Activated naive CD8-positive, alpha-beta T cell treated with anti-CD3 and anti-CD28 coated beads, Interleukin-2, amount 50 U/mL, for 16 hours (primary cell): ENCODE results near the gene WBP1L.
"Not testable (repeated sequence)": the region's sequence is repeated elsewhere in the genome, so short reads cannot be mapped to it uniquely, and the experiment has no call there.

Source experiments
- DNase-seq: peaks from one replicate; pipeline ENCODE4 v3.0.0-alpha.2; 2020; ENCODE audit warnings: low read depth, low spot score

The WBP1L gene

GRCh38 chr10:102838276-102838927, 94.7 kb downstream of the WBP1L start:
- not testable (repeated sequence) for DNase-seq

DNA sequence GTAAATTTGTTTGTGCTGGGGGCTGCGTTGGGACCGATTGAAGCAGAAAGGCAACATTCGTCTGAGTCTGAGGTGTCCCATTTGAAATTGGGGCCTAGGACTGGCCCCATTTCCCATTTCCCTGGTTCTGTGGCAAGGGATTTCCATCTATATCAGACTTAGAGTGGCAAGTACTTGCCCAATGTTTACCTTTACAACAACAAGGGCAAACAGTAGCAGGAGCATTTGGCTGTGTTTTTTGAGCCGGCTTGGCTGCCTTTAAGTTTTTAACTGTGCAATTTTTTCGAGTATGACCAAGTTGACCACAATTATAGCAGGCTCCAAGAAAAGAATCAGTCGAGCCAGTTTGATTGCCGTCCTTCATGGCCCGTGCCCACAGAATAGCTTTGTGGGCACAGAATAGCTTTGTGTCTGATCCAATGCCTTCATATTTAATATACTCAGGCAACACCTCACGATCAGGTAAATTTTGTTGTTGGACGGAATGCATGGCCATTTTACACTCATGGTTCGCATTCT, 98.1 kb downstream of the WBP1L start:
- no peak for DNase-seq

- DNase-seq, result not testable (repeated sequence)
Observed at GRCh38 chr10:102843139-102843538, 99.4 kb downstream of the WBP1L start.

GRCh38 chr10:102844190-102844776, 100.5 kb downstream of the WBP1L start:
- not testable (repeated sequence) for DNase-seq

DNA sequence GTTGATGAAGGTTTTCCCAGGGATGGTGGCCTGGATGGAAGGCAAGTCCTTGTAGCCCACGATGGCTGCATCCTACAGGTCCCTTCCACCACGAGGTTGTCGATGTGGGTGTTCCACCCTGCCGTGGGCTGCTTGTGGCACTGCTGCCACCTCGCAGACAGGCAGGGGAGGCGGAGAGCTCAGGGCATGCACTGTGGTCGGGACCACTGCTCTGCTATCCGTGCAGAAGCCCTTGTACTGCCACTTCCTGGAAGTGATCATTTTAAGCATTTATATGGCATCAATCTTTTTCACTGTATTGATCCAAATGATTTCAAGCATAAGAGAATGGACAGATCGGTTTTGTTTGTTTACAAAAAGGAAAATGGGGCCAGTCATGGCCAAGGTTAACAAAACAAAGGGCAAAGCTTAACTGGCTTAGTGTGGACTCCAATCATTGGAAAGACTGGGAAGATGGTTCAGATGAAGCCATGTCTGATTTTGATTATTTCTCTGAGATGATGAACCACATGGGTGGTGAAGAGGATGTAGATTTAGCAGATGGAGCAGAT, 101.7 kb downstream of the WBP1L start:
- no peak for DNase-seq

DNA sequence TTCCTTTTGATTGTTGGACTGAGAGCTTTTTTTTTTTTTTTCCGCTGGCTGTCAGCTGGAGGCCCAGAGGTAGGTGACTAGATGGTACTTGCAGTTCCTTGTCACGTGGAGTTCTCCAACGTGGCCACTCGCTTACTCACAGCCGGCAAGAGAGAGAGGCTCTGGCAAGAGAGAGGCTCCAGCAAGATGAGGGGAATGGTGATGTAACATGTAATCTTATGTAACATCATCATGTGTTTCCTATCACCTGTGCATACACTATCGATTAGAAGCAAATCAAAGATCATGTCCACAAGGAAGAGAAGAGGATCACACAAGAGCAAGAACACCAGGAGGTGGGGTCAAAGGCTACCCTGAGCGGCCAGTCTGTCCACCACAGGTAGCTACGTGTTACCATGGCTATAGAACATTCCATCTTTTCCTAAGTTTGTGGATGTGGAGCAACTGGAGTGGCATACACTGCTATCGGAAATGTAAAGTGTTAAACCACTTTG, 106.3 kb downstream of the WBP1L start:
- DNase-seq, result no peak

DNA sequence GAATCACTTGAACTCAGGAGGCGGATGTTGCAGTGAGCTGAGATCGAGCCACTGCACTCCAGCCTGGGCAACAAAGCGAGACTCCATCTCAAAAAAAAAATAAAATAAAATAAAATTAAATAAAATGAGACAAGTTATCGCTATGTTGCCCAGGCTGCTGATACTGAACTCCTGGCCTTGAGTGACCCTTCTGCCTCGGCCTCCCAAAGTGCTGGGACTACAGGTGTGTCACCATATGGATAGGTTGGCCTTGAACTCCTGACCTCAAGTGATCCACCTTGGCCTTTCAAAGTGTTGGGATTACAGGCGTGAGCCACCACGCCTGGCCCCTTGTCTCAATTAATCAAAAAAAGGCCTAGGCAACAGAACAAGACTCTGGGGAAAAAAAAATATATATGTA, 109.5 kb downstream of the WBP1L start:
- not testable (repeated sequence) for DNase-seq

DNA sequence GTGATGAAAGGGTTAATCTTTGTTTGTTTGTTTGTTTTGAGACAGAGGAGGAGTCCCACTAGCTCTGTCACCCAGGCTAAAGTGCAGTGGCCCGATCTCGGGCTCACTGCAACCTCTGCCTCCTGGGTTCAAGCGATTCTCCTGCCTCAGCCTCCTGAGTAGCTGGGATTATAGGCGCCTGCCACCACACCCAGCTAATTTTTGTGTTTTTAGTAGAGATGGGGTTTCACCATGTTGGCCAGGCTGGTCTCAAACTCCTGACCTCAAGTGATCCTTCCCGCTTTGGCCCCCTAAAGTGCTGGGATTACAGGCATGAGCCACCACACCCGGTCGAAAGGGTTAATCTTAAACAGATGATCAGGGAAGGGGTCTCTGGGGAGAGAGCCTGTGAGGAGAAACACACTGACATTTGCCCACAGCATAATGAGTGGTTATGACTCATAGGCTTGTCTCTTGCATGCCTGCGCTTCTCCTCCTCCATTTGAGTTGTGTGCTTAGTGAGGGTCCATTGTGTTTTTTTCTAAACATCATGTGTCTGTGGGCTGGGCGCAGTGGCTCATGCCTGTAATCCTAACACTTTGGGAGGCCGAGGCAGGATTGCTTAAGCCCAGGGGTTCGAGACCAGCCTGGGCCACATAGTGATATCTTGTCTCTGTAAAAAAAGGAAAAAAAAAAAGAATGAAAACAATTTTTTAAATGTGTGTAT, 112.1 kb downstream of the WBP1L start:
- DNase-seq, result not testable (repeated sequence)

GRCh38 chr10:102856758-102857424, 113.1 kb downstream of the WBP1L start:
- DNase-seq, result no peak

DNA sequence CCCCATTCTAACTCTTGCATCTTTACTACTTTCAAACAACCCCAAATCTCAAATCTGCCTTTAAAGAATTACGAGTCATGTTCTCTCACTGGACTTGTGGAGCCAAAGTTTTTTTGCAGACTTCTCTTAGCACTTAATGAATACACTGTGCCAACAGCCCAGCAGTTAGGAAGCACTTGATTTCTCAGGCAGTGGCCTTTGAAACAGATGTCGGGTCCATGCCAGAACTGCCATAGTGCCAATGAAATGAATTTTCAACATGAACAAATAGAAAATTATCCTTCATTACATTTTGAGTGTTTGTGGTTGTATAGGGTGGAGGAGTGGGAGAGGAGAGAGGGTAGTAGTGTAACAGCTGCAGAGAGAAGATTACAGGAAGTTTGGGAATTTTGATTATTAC, 116.2 kb downstream of the WBP1L start:
- DNase-seq, result no peak

- DNase-seq, result no peak
Observed at GRCh38 chr10:102863660-102864059, 119.9 kb downstream of the WBP1L start.

- no peak for DNase-seq
Observed at GRCh38 chr10:102865620-102866019, 121.9 kb downstream of the WBP1L start.
